A549 (cell line): Measurements from ENCODE around the gene MEDAG.

Source experiments
- CTCF ChIP-seq: fragments of >200 bp; sonication (Bioruptor Twin); formaldehyde crosslinking; IDR thresholded peaks from 3 replicates; pipeline ENCODE4 v1.5.1; 2016
- JUNB ChIP-seq: fragments of >200 bp; sonication (Bioruptor Twin); formaldehyde crosslinking; IDR thresholded peaks from 2 replicates; pipeline ENCODE4 v1.6.1; 2016
- KDM5A ChIP-seq: fragments of 200-600 bp; sonication (generic); IDR thresholded peaks from 2 replicates; pipeline ENCODE4 v1.6.1; 2016; ENCODE audit warnings: antibody characterized with exemption, mild to moderate bottlenecking
- MAX ChIP-seq: IDR thresholded peaks from 2 replicates; pipeline ENCODE4 v1.6.1; 2012
- PHF8 ChIP-seq: fragments of 200-600 bp; sonication (generic); IDR thresholded peaks from 2 replicates; pipeline ENCODE4 v1.6.1; 2016; ENCODE audit warnings: low read depth, mild to moderate bottlenecking, antibody characterized with exemption, moderate library complexity, borderline replicate concordance
- POLR2A ChIP-seq: IDR thresholded peaks from 2 replicates; pipeline ENCODE4 v1.6.1; 2012; ENCODE audit warnings: mild to moderate bottlenecking, low read length
- TP53 ChIP-seq: fragments of 250-450 bp; sonication (Bioruptor Pico); IDR thresholded peaks from 2 replicates; pipeline ENCODE4 v1.5.0; 2021; ENCODE audit warnings: mild to moderate bottlenecking, moderate library complexity

GRCh38 chr13:30865123-30866049 is 40.7 kb upstream of the MEDAG start:
- TF ChIP-seq MAX (peak; percentile 82), POLR2A (no peak), CTCF (peak; percentile 65), PHF8 (no peak), TP53 (no peak), KDM5A (no peak), JUNB (no peak)
